BLaER1 treated with 17β-estradiol and CSF1 and Interleukin-3, amounts not matched to agents 10 nM and 100 nM (cell line): Measurements from ENCODE around the gene OPCML.

Experiments used
- H3K27ac ChIP-seq, 11 experiments: shearing (Covaris generic); formaldehyde crosslinking; 2 replicates each; pipeline ENCODE4 v1.8.1; 2022
- H3K27me3 ChIP-seq, 11 experiments: shearing (Covaris generic); formaldehyde crosslinking; 2 replicates each; pipeline ENCODE4 v1.8.1; 2022
- H3K36me3 ChIP-seq, 11 experiments: shearing (Covaris generic); formaldehyde crosslinking; 2 replicates each; pipeline ENCODE4 v1.8.1; 2022
- H3K4me1 ChIP-seq, 10 experiments: shearing (Covaris generic); formaldehyde crosslinking; 2 replicates each; pipeline ENCODE4 v1.8.1; 2022
- H3K4me2 ChIP-seq, 11 experiments: shearing (Covaris generic); formaldehyde crosslinking; 2 replicates each; pipeline ENCODE4 v1.8.1; 2022
- H3K4me3 ChIP-seq, 10 experiments: shearing (Covaris generic); formaldehyde crosslinking; 2 replicates each; pipeline ENCODE4 v1.8.1; 2022
- H3K9ac ChIP-seq, 11 experiments: shearing (Covaris generic); formaldehyde crosslinking; 2 replicates each; pipeline ENCODE4 v1.8.1; 2022
- H3K9me3 ChIP-seq, 11 experiments: shearing (Covaris generic); formaldehyde crosslinking; replicated peaks in 1 of 11; 2 replicates each; pipeline ENCODE4 v1.8.1; 2022
- H4K20me1 ChIP-seq, 11 experiments: shearing (Covaris generic); formaldehyde crosslinking; 2 replicates each; pipeline ENCODE4 v1.8.1; 2022
- Cebpa-rat ChIP-seq, 11 experiments: shearing (Covaris generic); IDR thresholded peaks; 2 replicates each; pipeline ENCODE4 v1.8.1; 2022

Gene OPCML

GRCh38 chr11:132665205-132665604 lies 867.1 kb downstream of the OPCML start:
- Histone ChIP-seq H3K4me2 (peak overlapping the region in 9 of 11 experiments; percentile 25 to 79 (median 62); a peak in 17 of 22 replicates), H4K20me1 (no peaks in the 10 kb centered on the region), H3K27me3 (no peaks in the 10 kb centered on the region), H3K27ac (peak overlapping the region in 6 of 11 experiments; percentile 2 to 80 (median 72); a peak in 10 of 22 replicates), H3K4me1 (peaks cover 0 to 70% (median 46%) of the 10 kb centered on the region in 10 experiments; a peak in 16 of 20 replicates), H3K9me3 (peaks cover 0 to 25% (median 18%) of the 10 kb centered on the region in 11 experiments; a peak in 15 of 22 replicates), H3K9ac (peak overlapping the region in 3 of 11 experiments; percentile 34 to 54 (median 50); a peak in 6 of 22 replicates), H3K36me3 (no peaks in the 10 kb centered on the region), H3K4me3 (no peak overlapping the region)
- TF ChIP-seq Cebpa-rat (IDR thresholded peaks at IDR 0.05) = no peak

- Histone ChIP-seq H4K20me1 (no peaks in the 10 kb centered on the region), H3K9me3 (peaks cover 0 to 21% (median 14%) of the 10 kb centered on the region in 11 experiments; a peak in 17 of 22 replicates), H3K36me3 (no peaks in the 10 kb centered on the region), H3K4me2 (no peak overlapping the region), H3K4me1 (peaks cover 0 to 14% (median 2%) of the 10 kb centered on the region in 10 experiments; a peak in 11 of 20 replicates), H3K4me3 (no peak overlapping the region), H3K27me3 (no peaks in the 10 kb centered on the region), H3K9ac (no peak overlapping the region), H3K27ac (no peak overlapping the region)
- no peak for TF ChIP-seq Cebpa-rat (IDR thresholded peaks at IDR 0.05)
Measured at GRCh38 chr11:132658696-132659095, 873.6 kb downstream of the OPCML start.

GRCh38 chr11:132658004-132658403 lies 874.3 kb downstream of the OPCML start:
- Histone ChIP-seq H3K27ac (no peak overlapping the region), H3K9me3 (peaks cover 0 to 15% (median 10%) of the 10 kb centered on the region in 11 experiments; a peak in 14 of 22 replicates), H3K4me1 (peaks cover 0 to 9% (median 0%) of the 10 kb centered on the region in 10 experiments; a peak in 2 of 20 replicates), H3K4me3 (no peak overlapping the region), H3K4me2 (no peak overlapping the region), H3K27me3 (no peaks in the 10 kb centered on the region), H4K20me1 (no peaks in the 10 kb centered on the region), H3K36me3 (no peaks in the 10 kb centered on the region), H3K9ac (no peak overlapping the region)
- TF ChIP-seq Cebpa-rat (IDR thresholded peaks at IDR 0.05) = no peak

GRCh38 chr11:132655187-132655855 lies 877.0 kb downstream of the OPCML start:
- peaks cover 0 to 5% (median 0%) of the 10 kb centered on the region in 11 experiments; a peak in 4 of 22 replicates for H3K9me3 ChIP-seq
- no peaks in the 10 kb centered on the region for H4K20me1 ChIP-seq
- H3K27ac ChIP-seq = no peak overlapping the region
- H3K4me3 ChIP-seq = no peak overlapping the region
- H3K36me3 ChIP-seq = no peaks in the 10 kb centered on the region
- no peaks in the 10 kb centered on the region for H3K27me3 ChIP-seq
- no peak overlapping the region for H3K4me2 ChIP-seq
- H3K9ac ChIP-seq = no peak overlapping the region
- TF ChIP-seq Cebpa-rat (IDR thresholded peaks at IDR 0.05) = no peak
- H3K4me1 ChIP-seq = no peaks in the 10 kb centered on the region

- Histone ChIP-seq H3K27me3 (no peaks in the 10 kb centered on the region), H3K27ac (no peak overlapping the region), H3K9ac (no peak overlapping the region), H4K20me1 (no peaks in the 10 kb centered on the region), H3K4me3 (no peak overlapping the region), H3K4me2 (no peak overlapping the region), H3K9me3 (peaks cover 0 to 5% (median 0%) of the 10 kb centered on the region in 11 experiments; a peak in 4 of 22 replicates), H3K4me1 (no peaks in the 10 kb centered on the region), H3K36me3 (no peaks in the 10 kb centered on the region)
- no peak for TF ChIP-seq Cebpa-rat (IDR thresholded peaks at IDR 0.05)
Measured at GRCh38 chr11:132653237-132653636, 879.1 kb downstream of the OPCML start.

GRCh38 chr11:132650969-132651720 lies 881.2 kb downstream of the OPCML start:
- TF ChIP-seq Cebpa-rat (IDR thresholded peaks at IDR 0.05) = no peak
- Histone ChIP-seq H3K36me3 (no peaks in the 10 kb centered on the region), H3K4me2 (no peak overlapping the region), H3K4me3 (no peak overlapping the region), H3K9ac (no peak overlapping the region), H3K4me1 (no peaks in the 10 kb centered on the region), H3K27me3 (no peaks in the 10 kb centered on the region), H3K9me3 (peaks cover 0 to 5% (median 0%) of the 10 kb centered on the region in 11 experiments; a peak in 4 of 22 replicates), H3K27ac (no peak overlapping the region), H4K20me1 (no peaks in the 10 kb centered on the region)

GRCh38 chr11:132649277-132649676 lies 883.0 kb downstream of the OPCML start:
- no peak overlapping the region for H3K4me2 ChIP-seq
- TF ChIP-seq Cebpa-rat (IDR thresholded peaks at IDR 0.05) = no peak
- H3K36me3 ChIP-seq = no peaks in the 10 kb centered on the region
- H4K20me1 ChIP-seq = no peaks in the 10 kb centered on the region
- H3K4me1 ChIP-seq = no peaks in the 10 kb centered on the region
- H3K27ac ChIP-seq = no peak overlapping the region
- H3K9ac ChIP-seq = no peak overlapping the region
- no peaks in the 10 kb centered on the region for H3K27me3 ChIP-seq
- H3K4me3 ChIP-seq = no peak overlapping the region
- peaks cover 0 to 3% (median 0%) of the 10 kb centered on the region in 11 experiments; a peak in 3 of 22 replicates for H3K9me3 ChIP-seq

- H3K27ac ChIP-seq = no peak overlapping the region
- H3K36me3 ChIP-seq = no peaks in the 10 kb centered on the region
- no peak overlapping the region for H3K4me3 ChIP-seq
- peaks cover 0 to under 1% (median 0%) of the 10 kb centered on the region in 10 experiments; a peak in 1 of 20 replicates for H3K4me1 ChIP-seq
- no peaks in the 10 kb centered on the region for H3K9me3 ChIP-seq
- H3K27me3 ChIP-seq = no peaks in the 10 kb centered on the region
- no peaks in the 10 kb centered on the region for H4K20me1 ChIP-seq
- no peak overlapping the region for H3K4me2 ChIP-seq
- no peak for TF ChIP-seq Cebpa-rat (IDR thresholded peaks at IDR 0.05)
- H3K9ac ChIP-seq = no peak overlapping the region
Measured at GRCh38 chr11:132648851-132649250, 883.5 kb downstream of the OPCML start.

GRCh38 chr11:132646890-132647289 lies 885.4 kb downstream of the OPCML start:
- H4K20me1 ChIP-seq = no peaks in the 10 kb centered on the region

More at GRCh38 chr11:132646890-132647289, 885.4 kb downstream of the OPCML start:
- Histone ChIP-seq H3K4me3 (no peak overlapping the region), H3K9ac (no peak overlapping the region), H3K27ac (no peak overlapping the region), H3K36me3 (no peaks in the 10 kb centered on the region), H3K9me3 (no peaks in the 10 kb centered on the region), H3K4me1 (peaks cover 6 to 14% (median 10%) of the 10 kb centered on the region in 10 experiments; a peak in 18 of 20 replicates), H3K4me2 (no peak overlapping the region), H3K27me3 (no peaks in the 10 kb centered on the region)
- TF ChIP-seq Cebpa-rat (IDR thresholded peaks at IDR 0.05) = no peak
